ENCODE measurements around the gene PIEZO2. TPM values are rescaled to one million over a fixed set of nuclear protein-coding genes. Genes with fewer than 3 reads are reported as not detected.

PIEZO2 gene
- total and polyA plus RNA-seq, 7 donors, result 1.4 to 35.2 (median 25.1) TPM; not detected in 1

DNA sequence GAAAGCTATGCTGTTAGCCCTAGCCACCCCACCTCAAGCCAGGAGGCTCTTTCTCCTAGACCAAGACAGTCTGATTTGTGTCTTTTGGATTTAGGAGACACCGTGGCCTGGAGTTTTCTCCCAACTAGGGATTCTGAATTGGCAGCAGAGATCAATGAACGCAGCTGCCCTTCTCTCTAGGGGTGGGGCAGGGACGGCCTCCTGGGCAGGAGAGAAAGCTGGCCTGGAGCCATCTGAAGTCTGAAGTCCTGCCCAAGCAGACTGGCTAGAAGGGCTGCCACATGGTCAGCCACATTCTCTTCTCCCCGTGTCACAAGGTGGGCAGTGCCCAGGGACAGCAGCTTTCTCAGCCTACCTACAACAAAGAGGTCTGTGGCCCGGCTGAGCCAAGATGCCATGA, 45.1 kb downstream of the PIEZO2 start:
- Histone ChIP-seq H3K36me3 (no peaks in the 10 kb centered on the region), H3K9me3 (no peaks in the 10 kb centered on the region), H3K27ac (no peak overlapping the region), H3K4me1 (no peaks in the 10 kb centered on the region), H3K27me3 (no peaks in the 10 kb centered on the region), H3K4me3 (no peak overlapping the region)
- no peak for TF ChIP-seq POLR2A (IDR thresholded peaks at IDR 0.05)
- no peak for TF ChIP-seq POLR2AphosphoS5 (IDR thresholded peaks at IDR 0.05)
- no peak for TF ChIP-seq EP300 (IDR thresholded peaks at IDR 0.05)
- TF ChIP-seq, protein P1, sequence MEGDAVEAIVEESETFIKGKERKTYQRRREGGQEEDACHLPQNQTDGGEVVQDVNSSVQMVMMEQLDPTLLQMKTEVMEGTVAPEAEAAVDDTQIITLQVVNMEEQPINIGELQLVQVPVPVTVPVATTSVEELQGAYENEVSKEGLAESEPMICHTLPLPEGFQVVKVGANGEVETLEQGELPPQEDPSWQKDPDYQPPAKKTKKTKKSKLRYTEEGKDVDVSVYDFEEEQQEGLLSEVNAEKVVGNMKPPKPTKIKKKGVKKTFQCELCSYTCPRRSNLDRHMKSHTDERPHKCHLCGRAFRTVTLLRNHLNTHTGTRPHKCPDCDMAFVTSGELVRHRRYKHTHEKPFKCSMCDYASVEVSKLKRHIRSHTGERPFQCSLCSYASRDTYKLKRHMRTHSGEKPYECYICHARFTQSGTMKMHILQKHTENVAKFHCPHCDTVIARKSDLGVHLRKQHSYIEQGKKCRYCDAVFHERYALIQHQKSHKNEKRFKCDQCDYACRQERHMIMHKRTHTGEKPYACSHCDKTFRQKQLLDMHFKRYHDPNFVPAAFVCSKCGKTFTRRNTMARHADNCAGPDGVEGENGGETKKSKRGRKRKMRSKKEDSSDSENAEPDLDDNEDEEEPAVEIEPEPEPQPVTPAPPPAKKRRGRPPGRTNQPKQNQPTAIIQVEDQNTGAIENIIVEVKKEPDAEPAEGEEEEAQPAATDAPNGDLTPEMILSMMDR (IDR thresholded peaks at IDR 0.05), result no peak
- intact Hi-C loops (cut with DNase I), result no loop called here
- no peak for DNase-seq
- 34 to 75% methylated on average over 5 of the region's 5 CpGs for WGBS, 2 donors

DNA sequence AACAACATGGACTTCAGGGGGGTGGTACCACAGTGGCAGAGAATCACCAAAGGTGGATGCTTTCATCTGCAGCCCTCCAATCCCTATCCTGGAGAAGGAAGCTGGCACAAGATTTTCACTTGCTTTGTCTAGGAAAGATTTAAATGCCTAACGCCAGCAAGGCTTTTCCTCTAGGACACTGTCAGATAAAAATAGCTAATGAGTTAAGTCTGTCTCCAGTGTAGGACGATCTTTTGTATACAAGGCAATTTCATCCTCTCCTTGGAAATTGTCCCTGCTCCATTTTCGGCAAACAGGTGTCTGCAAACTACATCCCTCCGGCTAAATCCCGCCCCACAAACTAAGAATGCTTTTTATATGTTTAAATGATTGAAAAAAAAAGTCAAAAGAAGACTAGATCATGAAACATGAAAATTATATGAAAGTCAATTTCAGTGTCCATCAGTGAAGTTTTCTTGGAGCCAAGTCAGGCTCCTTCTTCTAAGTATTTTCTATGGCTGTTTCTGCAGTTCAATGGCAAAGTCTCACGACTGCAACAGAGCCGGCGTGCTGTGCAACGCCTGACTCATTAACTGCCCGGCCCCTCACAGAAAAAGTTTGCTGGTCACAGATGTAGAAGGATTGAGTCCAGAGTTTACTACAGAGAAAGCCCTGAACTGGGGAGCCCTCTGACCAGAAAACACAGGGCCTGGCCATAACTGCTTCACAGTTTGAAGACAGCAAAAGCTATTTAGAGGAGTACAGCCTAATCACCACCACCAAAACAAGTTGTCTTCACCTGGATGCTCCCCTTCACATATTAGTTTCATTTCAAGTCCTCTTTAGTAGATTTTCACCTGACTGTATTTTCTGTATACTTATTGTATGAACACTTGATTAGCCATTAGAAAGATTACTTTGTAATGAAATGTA, 52.3 kb downstream of the PIEZO2 start:
- H3K27ac ChIP-seq, result no peak overlapping the region
- intact Hi-C loops (cut with DNase I), result no loop called here
- no peaks in the 10 kb centered on the region for H3K36me3 ChIP-seq
- no peak overlapping the region for H3K4me3 ChIP-seq
- peaks cover 0 to 14% (median 6%) of the 10 kb centered on the region in 4 donors for H3K4me1 ChIP-seq
- no peak for TF ChIP-seq EP300 (IDR thresholded peaks at IDR 0.05)
- H3K9me3 ChIP-seq, result no peaks in the 10 kb centered on the region
- DNase-seq, result no peak
- 79 to 83% methylated on average over 10 of the region's 10 CpGs for WGBS, 2 donors
- H3K27me3 ChIP-seq, result no peaks in the 10 kb centered on the region

DNA sequence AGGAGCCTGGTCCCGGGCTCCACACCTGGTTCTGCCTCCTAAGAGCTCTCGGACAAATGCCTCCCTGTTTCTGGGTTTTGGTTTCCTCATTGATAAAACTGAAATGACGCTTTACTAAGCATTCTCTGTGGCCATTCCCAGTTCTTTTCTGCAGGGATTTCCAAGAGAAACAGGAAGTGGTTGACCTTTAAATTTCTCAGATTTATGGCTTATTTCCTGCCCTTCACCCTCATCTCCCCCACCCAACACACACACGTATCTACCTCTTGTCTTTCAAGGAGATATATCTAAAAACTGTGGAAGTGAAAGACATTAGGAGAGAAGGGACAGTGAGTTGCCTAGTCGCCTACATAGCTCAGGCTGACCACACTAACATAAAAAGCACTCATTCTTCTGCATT, 53.0 kb downstream of the PIEZO2 start:
- intact Hi-C loops (cut with DNase I), result no loop called here
- Histone ChIP-seq H3K27me3 (no peaks in the 10 kb centered on the region), H3K9me3 (no peaks in the 10 kb centered on the region), H3K27ac (no peak overlapping the region), H3K36me3 (no peaks in the 10 kb centered on the region), H3K4me3 (no peak overlapping the region), H3K4me1 (peaks cover 0 to 14% (median 6%) of the 10 kb centered on the region in 4 donors)
- 47 to 53% methylated on average over 5 of the region's 5 CpGs for WGBS, 2 donors
- TF ChIP-seq POLR2AphosphoS5 (IDR thresholded peaks at IDR 0.05), result no peak
- no peak for TF ChIP-seq POLR2A (IDR thresholded peaks at IDR 0.05)
- TF ChIP-seq, protein P1 (IDR thresholded peaks at IDR 0.05), result no peak
- TF ChIP-seq EP300 (IDR thresholded peaks at IDR 0.05), result no peak
- DNase-seq, result no peak

DNA sequence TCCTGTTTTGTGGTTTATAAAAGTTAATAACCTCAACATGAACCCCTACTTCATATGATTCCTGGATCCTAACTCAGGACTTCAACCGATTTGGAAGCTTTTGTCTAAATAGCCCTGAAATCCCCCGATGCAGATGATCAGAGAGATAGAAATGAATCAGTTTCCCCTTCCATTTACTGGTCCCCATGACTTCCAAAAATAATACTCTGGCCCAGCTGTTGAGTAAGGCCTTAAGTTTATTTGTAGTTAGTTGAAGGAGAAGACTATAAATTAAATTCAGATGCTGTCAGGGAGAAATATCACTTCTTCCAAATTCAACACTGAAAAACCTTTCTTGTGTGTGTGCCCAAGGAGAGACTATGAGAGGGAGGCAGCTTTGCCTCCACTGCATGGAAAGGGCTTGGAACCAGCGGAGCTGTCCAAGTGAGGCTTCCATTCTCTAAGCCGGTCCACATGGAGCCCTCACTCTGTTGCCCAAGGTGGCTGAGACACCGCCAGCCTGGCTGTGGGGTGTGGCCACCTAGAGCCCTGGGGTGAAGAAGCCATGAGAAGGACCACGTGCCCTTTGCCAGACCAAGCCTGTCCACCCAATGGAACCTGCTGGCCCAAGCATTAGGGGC, 53.6 kb downstream of the PIEZO2 start:
- Histone ChIP-seq H3K9me3 (no peaks in the 10 kb centered on the region), H3K27ac (no peak overlapping the region), H3K4me3 (no peak overlapping the region), H3K36me3 (no peaks in the 10 kb centered on the region), H3K4me1 (peaks cover 0 to 14% (median 6%) of the 10 kb centered on the region in 4 donors), H3K27me3 (no peaks in the 10 kb centered on the region)
- intact Hi-C loops (cut with DNase I), result no loop called here
- DNase-seq, result no peak
- WGBS, 2 donors, result 81 to 82% methylated on average over 6 of the region's 6 CpGs
- TF ChIP-seq EP300 (IDR thresholded peaks at IDR 0.05), result no peak
- TF ChIP-seq POLR2A (IDR thresholded peaks at IDR 0.05), result no peak
- TF ChIP-seq, protein P1 (IDR thresholded peaks at IDR 0.05), result no peak
- TF ChIP-seq POLR2AphosphoS5 (IDR thresholded peaks at IDR 0.05), result no peak

DNA sequence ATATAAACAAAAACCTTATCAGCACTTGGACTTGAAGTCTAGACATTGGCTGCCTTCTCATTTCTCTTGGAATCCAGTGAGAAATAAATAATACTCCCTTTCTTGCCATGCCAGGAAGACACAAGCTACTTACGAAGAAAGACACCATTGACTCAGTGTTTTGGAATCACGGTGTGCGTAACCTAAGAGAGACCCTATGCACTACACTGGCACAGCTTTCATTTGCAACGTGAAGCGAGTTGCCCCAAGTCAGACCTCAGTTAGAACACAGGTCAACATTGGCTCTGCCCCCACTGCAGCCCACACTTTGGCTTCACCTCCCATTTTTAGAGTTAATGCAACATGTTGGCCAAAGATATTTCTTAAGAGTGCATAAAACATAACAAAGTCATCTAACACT, 54.2 kb downstream of the PIEZO2 start:
- WGBS, 2 donors, result 88 to 90% methylated on average over 5 of the region's 5 CpGs
- H3K4me3 ChIP-seq, result no peak overlapping the region
- no peak for TF ChIP-seq POLR2A (IDR thresholded peaks at IDR 0.05)
- intact Hi-C loops (cut with DNase I), result no loop called here
- DNase-seq, result no peak
- H3K27ac ChIP-seq, result no peak overlapping the region
- no peaks in the 10 kb centered on the region for H3K36me3 ChIP-seq
- peaks cover 0 to 14% (median 6%) of the 10 kb centered on the region in 4 donors for H3K4me1 ChIP-seq
- no peaks in the 10 kb centered on the region for H3K9me3 ChIP-seq
- no peaks in the 10 kb centered on the region for H3K27me3 ChIP-seq
